UCSD-AML1 (cell line): ENCODE measurements around the gene ARAP3.
"Not testable (repeated sequence)": the region's sequence is repeated elsewhere in the genome, so short reads cannot be mapped to it uniquely, and the experiment has no call there.

ENCODE experiments used
- DNase-seq: peaks from one replicate; lab custom pipeline; 2025; ENCODE audit not compliant: unreplicated experiment; lab: John Stamatoyannopoulos, UW

The ARAP3 gene

DNA sequence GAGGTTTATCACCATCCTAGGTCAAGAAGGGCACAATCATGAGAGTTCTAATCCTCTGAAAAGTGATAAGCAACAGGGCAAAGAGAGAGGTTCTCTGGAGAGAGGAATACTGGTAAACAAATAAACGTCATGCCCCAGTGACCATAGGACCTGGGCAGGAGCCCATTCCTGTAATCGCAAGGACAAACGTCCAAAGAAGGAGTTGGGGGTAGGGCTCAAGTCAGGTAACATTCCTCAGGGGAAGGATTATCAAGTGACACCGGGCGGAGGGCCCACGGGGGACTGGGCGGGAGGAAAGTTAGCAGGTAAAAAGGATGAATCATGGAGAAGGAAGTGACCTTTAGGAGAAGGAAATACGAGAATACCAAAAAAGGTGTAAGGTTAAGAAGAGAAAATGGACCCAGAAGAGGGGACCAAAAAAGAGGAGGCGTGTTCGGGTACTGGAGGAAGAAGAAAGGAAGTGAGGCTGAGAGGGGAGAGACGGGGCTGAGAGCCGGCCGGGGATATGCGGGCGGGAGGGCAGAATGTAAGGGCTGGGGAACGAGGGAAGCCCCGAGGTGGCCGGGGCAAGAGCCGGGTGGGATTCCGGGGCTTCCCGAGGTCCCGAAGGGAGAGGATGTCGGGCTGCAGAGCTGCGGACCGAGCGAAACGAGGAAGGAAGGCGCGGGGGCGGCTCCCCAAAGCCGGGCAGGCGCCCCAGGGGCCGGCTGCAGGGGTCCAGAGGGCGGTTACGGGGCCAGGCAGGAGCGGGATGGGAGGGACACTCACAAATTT lies 63.8 kb downstream of the ARAP3 start:
- DNase-seq: peak; percentile 67

GRCh38 chr5:141617682-141618029 lies 64.4 kb downstream of the ARAP3 start:
- DNase-seq: no peak

DNA sequence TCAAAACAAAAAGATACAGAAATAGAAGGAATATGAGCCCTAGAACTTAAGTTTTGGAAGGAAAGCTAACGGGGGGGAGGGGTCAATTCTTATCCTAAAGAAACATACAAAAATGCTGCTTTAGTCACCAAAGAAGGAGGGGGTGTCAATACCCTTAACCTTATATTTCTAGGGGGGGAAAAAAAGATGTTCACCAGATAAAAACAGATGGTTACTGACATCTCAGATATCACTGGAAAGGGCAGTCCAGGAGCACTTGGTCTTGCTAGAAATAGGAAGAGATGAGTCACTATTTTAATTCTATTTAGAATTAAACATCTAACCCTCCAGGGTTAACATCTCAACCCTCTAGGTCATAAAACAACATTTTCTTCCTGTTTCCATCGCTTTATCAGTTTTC lies 64.9 kb downstream of the ARAP3 start:
- no peak for DNase-seq

- DNase-seq: no peak
Measured at GRCh38 chr5:141615991-141616720, 65.9 kb downstream of the ARAP3 start.

DNA sequence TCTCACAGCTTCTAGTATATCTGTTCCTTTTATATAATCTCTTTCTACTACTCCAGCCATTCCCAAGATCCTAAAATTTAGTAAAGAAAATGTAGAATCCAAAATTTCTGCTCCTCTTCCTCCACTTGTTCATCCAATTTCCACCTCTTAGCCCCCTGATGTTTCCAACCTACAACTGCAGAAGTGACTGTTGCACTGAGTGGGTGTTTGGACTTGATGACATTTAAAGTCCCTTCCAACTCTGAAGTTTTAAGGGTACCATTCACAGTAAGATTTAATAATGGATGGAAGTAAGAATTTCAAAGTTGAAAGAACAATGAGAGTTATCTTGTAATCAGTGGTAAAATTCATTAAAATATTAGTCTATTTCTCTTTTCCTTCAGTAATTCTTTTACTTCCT lies 68.7 kb downstream of the ARAP3 start:
- DNase-seq: no peak

DNA sequence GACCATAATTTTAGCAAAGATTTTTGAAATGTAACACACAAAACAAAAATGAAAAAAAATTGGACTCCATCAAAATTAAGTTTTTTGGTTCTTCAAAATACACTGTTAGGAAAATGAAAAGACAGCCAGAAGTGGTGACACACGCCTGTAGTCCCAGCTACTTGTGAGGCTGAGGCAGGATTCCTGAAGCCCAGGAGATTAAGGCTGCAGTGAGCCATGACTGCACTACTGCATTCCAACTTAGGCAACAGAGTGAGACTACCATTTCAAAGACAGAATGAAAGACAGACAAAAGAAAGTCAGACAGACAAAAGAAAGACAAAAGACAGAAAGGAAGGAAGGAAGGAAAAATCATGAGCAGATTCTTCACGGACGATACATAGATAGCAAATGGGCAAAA lies 70.7 kb downstream of the ARAP3 start:
- DNase-seq: no peak

GRCh38 chr5:141609921-141610320 lies 72.1 kb downstream of the ARAP3 start:
- DNase-seq: not testable (repeated sequence)

DNA sequence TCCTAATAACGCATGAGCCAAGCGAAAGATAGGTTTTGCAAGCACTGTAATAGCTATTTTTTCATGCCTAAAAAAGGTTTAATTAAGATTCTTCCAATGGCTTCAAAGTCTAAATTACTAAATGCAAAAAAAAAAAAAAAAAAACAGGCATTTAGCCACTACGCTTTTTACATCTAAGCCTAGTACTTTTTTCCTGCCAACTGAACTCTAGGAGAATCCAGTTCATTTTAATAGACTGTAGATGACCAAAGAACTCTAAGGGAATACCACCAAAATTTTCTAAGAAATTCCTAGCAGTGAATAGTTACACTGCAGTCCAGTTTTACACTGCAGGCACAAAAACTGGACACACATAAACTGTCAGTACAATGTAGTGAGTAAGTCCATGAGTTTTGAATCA lies 73.0 kb downstream of the ARAP3 start:
- DNase-seq: no peak

- no peak for DNase-seq
Measured at GRCh38 chr5:141608557-141608956, 73.5 kb downstream of the ARAP3 start.

- no peak for DNase-seq
Measured at GRCh38 chr5:141608046-141608445, 74.0 kb downstream of the ARAP3 start.

DNA sequence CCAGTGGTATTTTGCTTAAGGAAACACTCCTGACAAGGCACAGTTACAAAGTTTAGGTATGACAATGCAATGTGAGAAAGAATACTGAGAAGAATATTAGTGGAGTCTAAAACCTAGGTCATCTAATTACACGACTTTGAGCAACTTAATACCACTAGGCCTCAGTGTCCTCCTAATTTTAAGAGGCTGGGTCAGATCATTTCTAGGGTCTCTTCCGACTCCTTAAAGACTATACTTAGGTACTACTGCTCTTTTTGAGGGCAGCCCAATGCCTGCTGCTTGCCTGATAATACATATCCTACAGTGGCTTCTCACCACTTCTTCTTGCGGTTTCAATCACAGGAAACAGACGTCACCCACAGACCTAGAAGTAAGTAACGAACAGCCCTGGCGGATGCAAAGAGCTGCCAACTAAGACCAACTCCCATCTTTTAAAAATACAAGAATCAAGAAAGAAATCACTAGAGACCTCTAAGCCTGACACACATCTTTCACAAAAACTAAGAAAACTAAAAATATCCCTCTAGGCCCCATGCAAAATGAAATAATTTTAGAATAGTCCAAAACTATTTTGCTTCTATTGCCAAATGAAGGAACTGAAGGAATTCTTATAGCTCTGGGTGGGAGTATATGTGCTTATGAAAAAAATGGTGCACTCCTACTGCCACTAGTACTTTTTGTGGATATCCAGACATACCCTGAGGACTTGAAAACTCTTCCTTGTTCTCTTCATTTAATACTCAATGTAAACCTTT lies 76.3 kb downstream of the ARAP3 start:
- peak; percentile 74 for DNase-seq

- no peak for DNase-seq
Measured at GRCh38 chr5:141603923-141604717, 77.9 kb downstream of the ARAP3 start.
